GM18505 (cell line): Measurements from ENCODE around the gene SNAP47.

ENCODE experiments used
- ATAC-seq: cut with Tn5 transposase; IDR thresholded peaks from one replicate; pipeline ENCODE4 v1.9.1; 2021; ENCODE audit not compliant: unreplicated experiment
- POLR2A ChIP-seq: IDR thresholded peaks from 4 replicates; pipeline ENCODE4 v1.6.1; 2011; ENCODE audit warnings: borderline replicate concordance; ENCODE audit not compliant: insufficient read depth, insufficient read length; ENCODE audit errors: extremely low read depth

SNAP47 gene

DNA sequence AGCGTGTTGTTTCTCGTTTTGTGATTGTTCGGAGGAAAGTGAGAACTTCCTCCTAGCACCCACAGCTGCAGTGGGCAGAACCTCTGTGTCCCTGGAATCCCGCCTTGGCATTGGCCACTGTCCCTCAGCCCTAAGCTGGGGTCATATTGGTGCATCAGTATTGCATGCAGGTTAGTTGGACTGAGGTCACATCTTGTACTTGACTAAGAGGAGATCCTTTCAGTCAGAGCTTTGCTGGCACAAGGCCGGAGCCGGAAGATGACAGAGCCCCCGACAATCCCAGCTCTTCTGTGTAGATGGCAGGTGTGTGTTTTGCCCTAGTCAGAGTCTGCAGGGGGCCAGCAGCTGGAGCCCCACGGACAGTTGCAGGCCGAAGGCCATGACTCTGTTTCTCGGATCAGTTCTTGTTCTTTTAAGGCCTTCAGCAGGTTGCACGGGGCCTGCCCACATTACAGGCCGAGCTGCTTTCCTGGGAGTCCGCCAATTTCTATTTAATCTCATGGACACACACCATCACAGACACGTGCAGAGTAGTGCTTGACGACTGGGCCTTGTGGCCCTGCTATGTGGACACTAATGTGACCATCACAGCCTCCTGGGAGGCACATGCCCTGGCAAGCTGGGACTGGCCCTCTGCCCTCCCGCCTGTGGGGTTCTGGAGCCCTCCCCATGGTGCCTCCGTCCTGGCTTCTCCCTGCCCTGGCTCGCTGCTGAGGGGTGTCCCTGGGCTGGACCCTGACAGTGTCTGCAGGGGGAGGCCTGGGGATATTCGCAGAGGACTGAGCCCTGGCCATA, 14.9 kb downstream of the SNAP47 start:
- no peak for ATAC-seq
- TF ChIP-seq POLR2A = no peak

- no peak for TF ChIP-seq POLR2A
- ATAC-seq = no peak
These were observed 18.9 kb downstream of the SNAP47 start for GRCh38 chr1:227753999-227754711.

GRCh38 chr1:227754958-227755357, 19.7 kb downstream of the SNAP47 start:
- TF ChIP-seq POLR2A = no peak
- no peak for ATAC-seq

- TF ChIP-seq POLR2A = no peak
- no peak for ATAC-seq
These were observed 21.1 kb downstream of the SNAP47 start for GRCh38 chr1:227756172-227756959.

GRCh38 chr1:227757781-227758180, 22.5 kb downstream of the SNAP47 start:
- TF ChIP-seq POLR2A = no peak
- no peak for ATAC-seq

DNA sequence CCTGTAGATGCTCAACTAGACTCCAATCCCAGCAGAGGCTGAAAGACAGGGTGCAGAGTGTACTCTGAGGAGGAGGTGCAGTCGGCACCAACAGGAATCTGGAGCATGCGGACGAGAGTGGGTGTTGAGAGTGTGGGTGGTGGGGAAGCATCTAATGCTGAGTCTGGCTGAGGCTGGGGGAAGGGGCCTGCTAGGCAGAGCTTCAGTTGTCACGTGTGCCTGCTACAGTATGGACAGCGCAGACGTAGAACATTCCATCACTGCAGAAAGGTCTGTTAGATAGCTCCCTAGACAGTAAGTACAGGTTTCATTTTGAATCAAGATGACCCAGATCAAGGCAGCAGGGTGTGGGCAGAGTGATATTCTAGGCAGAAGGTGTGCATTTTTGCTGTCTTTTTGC, 23.1 kb downstream of the SNAP47 start:
- no peak for ATAC-seq
- no peak for TF ChIP-seq POLR2A

- TF ChIP-seq POLR2A = no peak
- ATAC-seq = no peak
These were observed 24.4 kb downstream of the SNAP47 start for GRCh38 chr1:227759341-227760300.

- ATAC-seq = no peak
- no peak for TF ChIP-seq POLR2A
These were observed 25.1 kb downstream of the SNAP47 start for GRCh38 chr1:227760377-227760776.

- no peak for TF ChIP-seq POLR2A
- ATAC-seq = no peak
These were observed 26.5 kb downstream of the SNAP47 start for GRCh38 chr1:227761621-227762230.

DNA sequence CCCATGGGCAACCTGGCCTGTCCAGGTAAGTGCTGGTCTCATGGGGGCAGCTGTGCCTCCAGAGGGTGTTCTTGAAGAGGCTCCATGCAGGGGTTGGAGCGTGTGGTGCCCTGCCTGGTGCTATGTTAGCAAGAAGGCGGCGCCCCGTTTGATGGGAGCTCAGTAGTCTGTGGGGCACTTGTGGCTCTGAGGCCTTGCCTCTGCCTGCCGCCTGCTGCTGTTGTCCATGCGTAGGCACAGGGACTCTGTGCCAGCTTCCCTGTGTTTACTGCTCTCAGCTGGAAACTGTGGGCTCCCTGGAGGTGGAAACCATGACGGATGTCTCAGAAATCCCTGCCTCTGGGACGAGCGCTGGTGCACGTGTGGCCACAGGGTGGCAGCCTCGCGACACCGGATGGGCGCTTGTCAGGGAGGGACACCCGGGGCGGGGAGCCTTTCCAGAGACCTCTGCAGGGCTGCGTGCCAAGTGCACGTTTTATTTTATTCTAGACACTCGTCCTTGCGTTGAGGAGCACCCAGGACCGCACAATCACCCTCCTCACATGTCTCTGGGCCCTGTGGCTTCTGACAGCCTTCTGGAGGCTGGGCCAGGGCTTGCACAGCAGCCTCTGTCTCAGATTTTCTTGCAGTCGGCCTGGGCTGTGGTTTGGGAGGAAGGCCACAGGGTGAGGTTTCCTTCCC, 27.1 kb downstream of the SNAP47 start:
- peak; percentile 83 for ATAC-seq
- TF ChIP-seq POLR2A = peak; percentile 7

- ATAC-seq = no peak
- TF ChIP-seq POLR2A = no peak
These were observed 28.2 kb downstream of the SNAP47 start for GRCh38 chr1:227763246-227764018.

- ATAC-seq = no peak
- TF ChIP-seq POLR2A = no peak
These were observed 28.8 kb downstream of the SNAP47 start for GRCh38 chr1:227764019-227764391.
